Lung (tissue), 12 donors: ENCODE data around the gene SARS2. TPM values are rescaled to one million over a fixed set of nuclear protein-coding genes. Genes with fewer than 3 reads are reported as not detected.

ENCODE experiments used
- ATAC-seq: fragments of 200-7000 bp; cut with Tn5 transposase; one replicate; pipeline ENCODE4 v1.9.1; 2020; ENCODE audit warnings: moderate number of reproducible peaks; ENCODE audit not compliant: insufficient read depth, low FRiP score
- DNase-seq, 3 donors: peaks; one replicate each; pipeline ENCODE4 v3.0.0-alpha.2; 2013 to 2017
- H3K27ac ChIP-seq, 2 donors: one replicate each; pipeline ENCODE4 v1.5.1; 2013; ENCODE audit warnings: mild to moderate bottlenecking in 2 of 2, moderate library complexity in 2 of 2, control low read depth in 1 of 2, inconsistent platforms in 1 of 2, low read depth in 1 of 2, low read length in 1 of 2
- H3K27me3 ChIP-seq, 3 donors: one replicate each; pipeline ENCODE4 v1.5.1; 2013; ENCODE audit warnings: low read length in 2 of 3; ENCODE audit not compliant: control insufficient read depth in 3 of 3, insufficient read depth in 3 of 3
- H3K36me3 ChIP-seq, 4 donors: one replicate each; pipeline ENCODE4 v1.5.1; 2013; ENCODE audit warnings: low read length in 4 of 4, mild to moderate bottlenecking in 1 of 4, moderate library complexity in 1 of 4; ENCODE audit not compliant: control insufficient read depth in 4 of 4, insufficient read depth in 4 of 4
- H3K4me1 ChIP-seq, 5 donors: one replicate each; pipeline ENCODE4 v1.5.1; 2013; ENCODE audit warnings: low read length in 5 of 5, mild to moderate bottlenecking in 2 of 5, moderate library complexity in 1 of 5; ENCODE audit not compliant: control insufficient read depth in 5 of 5, insufficient read depth in 5 of 5
- H3K4me3 ChIP-seq: one replicate; pipeline ENCODE4 v1.5.1; 2013; ENCODE audit warnings: mild to moderate bottlenecking, control low read depth, moderate library complexity
- H3K9ac ChIP-seq, 2 donors: one replicate each; pipeline ENCODE4 v1.5.1; 2013; ENCODE audit warnings: low read length in 2 of 2, control low read depth in 1 of 2; ENCODE audit not compliant: insufficient read depth in 1 of 2
- H3K9me3 ChIP-seq, 4 donors: one replicate each; pipeline ENCODE4 v1.5.1; 2013; ENCODE audit warnings: low read length in 3 of 4, mild to moderate bottlenecking in 1 of 4, moderate library complexity in 1 of 4; ENCODE audit not compliant: control insufficient read depth in 4 of 4, insufficient read depth in 3 of 4
- WGBS, 2 donors: extraction: QIAGEN DNeasy Blood & Tissue Kit; methylation state at CpG; one replicate each; pipeline ENCODE4 v1.1.7; 2013; 5-methylcytosine and 5-hydroxymethylcytosine counted together
- polyA plus RNA-seq, 2 donors: library from polyadenylated mRNA; stranded (reverse); fragments of 200-250 nt; gene quantifications; one replicate each; pipeline ENCODE4 v1.2.1, GENCODE V29; 2013
- total RNA-seq, 2 donors: library from RNA; depleted of rRNA in 1 of 2; stranded (reverse); fragments of >200 nt in 1 of 2; gene quantifications; one replicate each; pipeline ENCODE4 v1.2.1, GENCODE V29; 2014 to 2021
- TF ChIP-seq, protein P1 (sequence below): IDR thresholded peaks from 2 replicates; pipeline ENCODE4 v1.5.1; 2012; ENCODE audit warnings: mild to moderate bottlenecking; ENCODE audit errors: control extremely low read depth, extremely low read depth
- donor health status: control.
- donor health status: control.
- donor health status: Bipolar disorder and iron deficiency.
- donor health status: healthy.
- donor health status: DM: yes; HTN: yes; CAD: no.

Gene SARS2
- total and polyA plus RNA-seq, 4 donors = 14.3 to 34.6 (median 24.3) TPM

DNA sequence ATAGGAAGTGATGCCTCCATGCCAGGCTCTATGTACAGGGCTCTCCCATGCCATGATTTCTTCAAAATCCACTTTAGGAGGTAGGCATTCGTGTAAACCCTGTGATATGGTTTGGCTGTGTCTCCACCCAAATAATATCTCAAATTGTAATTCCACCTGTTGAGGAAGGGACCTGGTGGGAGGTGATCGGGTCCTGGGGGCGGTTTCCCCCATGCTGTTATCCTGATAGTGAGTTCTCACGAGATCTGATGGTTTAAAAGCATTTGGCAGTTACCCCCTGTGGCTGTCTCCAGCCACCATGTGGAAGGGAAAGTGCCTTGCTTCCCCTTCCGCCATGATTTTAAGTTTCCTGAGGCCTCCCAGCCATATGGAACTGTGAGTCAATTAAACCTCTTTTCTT, 8.1 kb downstream of the SARS2 start:
- no peaks in the 10 kb centered on the region for H3K27me3 ChIP-seq
- no peaks in the 10 kb centered on the region for H3K9me3 ChIP-seq
- H3K4me3 ChIP-seq = no peak overlapping the region
- H3K4me1 ChIP-seq = no peaks in the 10 kb centered on the region
- no peak overlapping the region for H3K9ac ChIP-seq
- peaks cover 8 to 19% (median 14%) of the 10 kb centered on the region in 4 donors for H3K36me3 ChIP-seq
- H3K27ac ChIP-seq = no peak overlapping the region
- DNase-seq = no peak
- ATAC-seq = no peak
- WGBS, 2 donors = 90 to 91% methylated on average over 5 of the region's 5 CpGs
- TF ChIP-seq, protein P1, sequence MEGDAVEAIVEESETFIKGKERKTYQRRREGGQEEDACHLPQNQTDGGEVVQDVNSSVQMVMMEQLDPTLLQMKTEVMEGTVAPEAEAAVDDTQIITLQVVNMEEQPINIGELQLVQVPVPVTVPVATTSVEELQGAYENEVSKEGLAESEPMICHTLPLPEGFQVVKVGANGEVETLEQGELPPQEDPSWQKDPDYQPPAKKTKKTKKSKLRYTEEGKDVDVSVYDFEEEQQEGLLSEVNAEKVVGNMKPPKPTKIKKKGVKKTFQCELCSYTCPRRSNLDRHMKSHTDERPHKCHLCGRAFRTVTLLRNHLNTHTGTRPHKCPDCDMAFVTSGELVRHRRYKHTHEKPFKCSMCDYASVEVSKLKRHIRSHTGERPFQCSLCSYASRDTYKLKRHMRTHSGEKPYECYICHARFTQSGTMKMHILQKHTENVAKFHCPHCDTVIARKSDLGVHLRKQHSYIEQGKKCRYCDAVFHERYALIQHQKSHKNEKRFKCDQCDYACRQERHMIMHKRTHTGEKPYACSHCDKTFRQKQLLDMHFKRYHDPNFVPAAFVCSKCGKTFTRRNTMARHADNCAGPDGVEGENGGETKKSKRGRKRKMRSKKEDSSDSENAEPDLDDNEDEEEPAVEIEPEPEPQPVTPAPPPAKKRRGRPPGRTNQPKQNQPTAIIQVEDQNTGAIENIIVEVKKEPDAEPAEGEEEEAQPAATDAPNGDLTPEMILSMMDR = no peak

DNA sequence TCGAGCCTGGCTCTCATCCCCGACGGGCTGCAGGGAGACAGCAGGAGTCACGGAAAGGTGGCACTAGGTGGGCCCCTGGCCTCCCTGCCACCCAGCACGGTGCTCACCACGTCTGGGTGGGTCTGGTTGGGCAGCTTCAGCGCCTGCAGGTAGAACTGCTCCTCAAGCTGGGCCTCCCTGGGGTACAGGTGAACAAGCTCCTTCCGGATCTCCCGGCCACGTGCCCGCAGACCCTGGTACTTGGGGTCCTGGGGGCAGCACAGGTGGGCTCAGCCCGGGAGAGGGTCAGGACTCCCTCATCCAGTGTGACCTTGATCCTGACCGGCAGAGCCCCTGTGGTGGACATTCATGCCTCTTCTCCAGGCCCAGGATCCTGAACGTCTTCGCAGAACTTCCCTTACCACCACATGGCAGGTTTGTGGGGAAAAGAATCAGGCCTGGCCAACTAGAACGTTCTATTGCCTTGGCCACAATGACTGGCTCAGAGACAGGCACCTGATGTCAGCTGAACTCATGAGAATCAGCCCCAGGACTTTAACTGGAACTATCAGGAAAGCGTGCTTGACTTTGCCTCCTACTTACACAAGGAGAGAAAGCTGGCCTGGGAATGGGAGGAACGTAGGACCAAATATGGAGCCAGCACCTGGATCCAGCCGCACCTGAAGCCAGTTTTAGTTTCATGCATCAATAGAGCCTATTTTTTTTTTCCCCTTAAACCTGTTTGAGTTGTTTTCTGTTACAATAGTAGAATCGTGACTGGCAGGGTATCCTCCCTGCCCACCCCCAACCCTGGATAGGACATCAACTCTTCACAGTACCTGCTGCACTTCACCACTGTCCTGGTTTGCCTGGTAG, 8.9 kb downstream of the SARS2 start:
- DNase-seq = no peak
- H3K27ac ChIP-seq = no peak overlapping the region
- H3K9me3 ChIP-seq = no peaks in the 10 kb centered on the region
- ATAC-seq = no peak
- no peaks in the 10 kb centered on the region for H3K27me3 ChIP-seq
- H3K9ac ChIP-seq = no peak overlapping the region
- H3K4me3 ChIP-seq = no peak overlapping the region
- H3K36me3 ChIP-seq = peaks cover 8 to 19% (median 14%) of the 10 kb centered on the region in 4 donors
- WGBS, 2 donors = 94 to 97% methylated on average over 20 of the region's 20 CpGs
- TF ChIP-seq, protein P1 = no peak
- no peaks in the 10 kb centered on the region for H3K4me1 ChIP-seq

DNA sequence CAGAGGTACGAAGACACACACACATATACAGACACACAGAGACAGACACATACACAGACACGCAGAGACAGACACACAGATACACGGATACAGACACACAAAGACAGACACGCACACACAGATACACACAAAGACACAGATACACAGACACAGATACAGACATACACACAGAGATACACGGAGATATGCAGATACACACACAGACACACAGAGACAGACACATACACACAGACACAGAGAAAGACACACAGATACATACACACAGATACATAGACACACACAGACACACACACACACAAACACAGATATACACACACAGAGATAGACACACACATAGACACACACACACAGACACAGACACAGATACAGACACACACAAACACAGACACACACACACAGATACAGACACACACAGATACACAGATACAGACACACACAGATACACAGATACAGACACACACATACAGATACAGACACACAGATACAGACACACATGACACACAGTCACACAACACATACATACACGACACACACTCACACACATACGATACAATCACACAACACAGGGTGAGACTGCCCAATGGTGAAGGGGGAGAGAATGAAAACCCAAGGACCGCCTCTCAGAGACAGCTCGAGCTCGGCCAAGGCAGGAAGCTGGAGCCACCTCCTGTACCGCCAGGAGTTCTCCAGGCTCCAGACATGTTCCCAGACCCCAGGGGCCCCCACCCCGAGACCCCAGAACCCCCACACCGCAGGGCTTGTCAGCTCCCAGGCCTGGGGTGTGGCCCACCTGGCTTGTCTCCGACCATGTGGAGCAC, 9.8 kb downstream of the SARS2 start:
- Histone ChIP-seq H3K27me3 (no peaks in the 10 kb centered on the region), H3K27ac (no peak overlapping the region), H3K36me3 (peaks cover 8 to 18% (median 13%) of the 10 kb centered on the region in 4 donors), H3K4me3 (no peak overlapping the region), H3K4me1 (no peaks in the 10 kb centered on the region), H3K9me3 (no peaks in the 10 kb centered on the region), H3K9ac (no peak overlapping the region)
- DNase-seq = no peak
- TF ChIP-seq, protein P1 = no peak
- 76 to 78% methylated on average over 14 of the region's 14 CpGs for WGBS, 2 donors
- no peak for ATAC-seq
